ENCODE measurements around the gene BLACAT1.

Gene BLACAT1

DNA sequence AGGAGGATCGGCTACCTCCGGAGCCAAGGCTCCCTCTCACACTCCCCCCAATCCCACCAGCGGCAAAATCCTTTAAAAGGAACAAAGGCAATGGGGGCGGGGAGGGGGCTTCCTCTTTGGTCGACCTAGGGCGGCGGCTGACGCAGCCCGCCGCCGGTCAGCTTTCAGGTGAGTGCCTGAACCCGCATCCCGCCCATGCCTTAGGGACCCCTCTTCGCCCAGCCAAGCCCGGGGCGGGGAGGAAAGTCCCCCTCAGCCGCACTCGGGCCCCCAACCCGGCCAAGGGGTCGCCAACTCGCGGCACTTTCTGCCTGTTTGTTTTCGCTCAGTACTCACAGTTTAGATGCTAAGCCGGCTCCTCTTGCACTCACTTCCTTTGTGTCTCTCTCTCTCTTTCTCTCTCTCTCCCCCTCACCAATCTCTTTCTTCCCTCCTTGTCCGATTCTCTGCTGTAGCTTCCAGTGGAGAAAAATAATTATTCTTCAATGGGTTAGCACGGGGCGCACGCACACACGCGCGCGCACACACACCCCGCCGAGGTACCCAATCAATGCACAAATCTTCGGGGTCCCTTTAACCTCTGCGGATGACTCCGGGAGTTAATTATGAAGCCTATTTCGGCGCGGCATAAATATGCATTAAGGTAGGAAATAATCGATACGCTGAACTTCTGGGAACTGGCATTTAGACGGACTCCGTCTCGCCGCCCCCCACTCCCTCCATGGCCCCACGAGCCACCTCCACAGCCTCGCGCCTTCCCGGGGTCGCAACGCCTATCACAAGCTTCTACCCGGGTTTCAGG is at the start of gene BLACAT1:
Gene BLACAT1, minus strand, starts transcription at position 465 of the 802 bp plus-strand sequence.
- no peak for DNase-seq

GRCh38 chr1:205505076-205505729 is 49.4 kb upstream of the BLACAT1 start:
- DNase-seq: no peak

- DNase-seq: peak; percentile 31
Observed at GRCh38 chr1:205504311-205505075, 48.6 kb upstream of the BLACAT1 start, which contains the start of gene CDK18. Gene CDK18, plus strand, starts transcription at chr1:205504669. Its CDS starts 18,499 bp downstream, at chr1:205523168.

GRCh38 chr1:205502992-205503391 is 47.1 kb upstream of the BLACAT1 start:
- DNase-seq: no peak

- DNase-seq: no peak
Observed at GRCh38 chr1:205502111-205502810, 46.4 kb upstream of the BLACAT1 start.

GRCh38 chr1:205500240-205501233 is 44.7 kb upstream of the BLACAT1 start:
- no peak for DNase-seq

DNA sequence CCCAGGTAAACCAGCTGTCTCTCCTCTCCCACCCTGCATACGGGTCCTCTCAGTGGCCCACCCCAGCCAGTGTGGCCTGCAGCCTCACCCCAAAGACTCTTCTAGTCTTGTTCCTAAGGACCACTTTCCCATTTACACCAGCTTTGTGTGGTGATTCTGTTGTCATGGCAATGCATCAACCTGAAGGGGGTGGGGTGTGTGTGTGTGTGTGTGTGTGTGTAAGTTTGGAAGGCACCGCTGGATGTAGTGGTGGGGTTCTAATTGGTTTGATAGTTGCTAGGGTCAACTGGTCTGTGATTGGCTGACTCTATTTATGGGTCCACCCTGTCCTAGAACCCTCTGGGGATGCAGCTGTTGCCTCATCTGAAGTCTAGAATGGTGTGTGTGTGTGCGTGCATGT is 43.9 kb upstream of the BLACAT1 start:
- DNase-seq: no peak

DNA sequence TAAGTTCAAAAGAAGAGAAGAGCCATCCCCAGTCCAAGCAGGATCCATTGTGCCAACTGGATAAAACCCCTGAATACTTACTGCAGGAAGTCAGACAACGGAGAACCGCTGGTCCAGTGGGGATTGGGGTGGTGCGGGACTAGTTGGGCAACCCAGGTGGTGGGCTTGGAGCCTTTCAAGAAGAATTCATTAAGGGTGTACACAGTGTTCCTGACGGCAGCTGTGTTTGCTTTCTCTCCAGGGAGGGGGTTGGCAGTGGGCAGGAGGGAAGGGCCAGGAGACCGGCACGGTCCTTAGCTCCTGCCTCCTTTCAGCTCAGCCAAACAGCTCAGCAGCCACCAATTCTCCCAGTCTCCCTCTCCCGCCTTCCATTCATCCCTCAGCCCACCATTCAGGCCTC is 41.5 kb upstream of the BLACAT1 start:
- no peak for DNase-seq

DNA sequence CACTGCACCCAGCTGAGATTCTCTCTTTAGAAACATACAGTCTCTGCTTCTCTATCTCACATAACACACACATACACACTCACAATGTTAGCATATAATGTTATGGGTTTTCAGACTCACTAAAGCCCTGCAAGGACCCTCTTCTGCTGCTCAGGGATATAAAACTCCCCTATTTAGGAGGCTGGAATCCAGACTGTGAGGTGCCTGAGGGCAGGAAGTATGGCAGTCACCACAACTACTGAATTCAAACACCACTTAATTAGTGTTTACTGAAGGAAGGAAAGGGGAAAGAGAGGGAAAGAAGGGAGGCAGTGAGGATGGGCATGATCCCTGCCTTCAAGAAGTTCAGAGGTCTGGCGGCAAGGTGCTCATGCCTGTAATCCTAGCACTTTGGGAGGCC is 40.8 kb upstream of the BLACAT1 start:
- DNase-seq: no peak

DNA sequence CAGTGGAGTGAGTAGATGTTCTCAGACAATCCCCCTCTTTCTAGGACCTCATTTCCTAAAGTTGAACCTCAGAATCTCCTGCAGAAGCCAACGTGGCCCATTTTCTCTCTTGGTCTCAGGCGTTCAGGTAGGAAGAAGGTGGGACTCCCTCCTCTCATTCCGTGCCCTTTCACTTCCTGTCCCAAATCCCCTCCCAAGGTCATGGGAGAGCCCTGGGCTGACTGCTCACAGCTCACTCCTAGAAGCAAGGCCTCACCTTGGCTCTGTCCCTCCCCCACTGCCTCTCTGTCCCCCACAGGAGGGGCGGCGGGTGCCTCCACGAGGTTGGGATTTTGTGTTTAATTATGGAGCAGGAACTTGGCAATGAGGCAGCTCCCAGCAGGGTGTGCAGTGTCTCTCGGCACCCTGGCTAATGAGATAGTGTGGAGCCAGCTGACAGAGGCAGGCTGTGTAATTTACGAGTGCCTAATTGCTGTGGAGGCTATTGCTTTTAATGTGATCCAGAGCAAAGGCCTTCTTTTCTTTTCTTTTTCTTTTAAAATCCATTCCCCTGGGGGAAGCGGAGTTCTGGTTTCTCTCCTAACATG is 39.5 kb upstream of the BLACAT1 start:
- no peak for DNase-seq

- no peak for DNase-seq
Observed at GRCh38 chr1:205494115-205494514, 38.3 kb upstream of the BLACAT1 start.

DNA sequence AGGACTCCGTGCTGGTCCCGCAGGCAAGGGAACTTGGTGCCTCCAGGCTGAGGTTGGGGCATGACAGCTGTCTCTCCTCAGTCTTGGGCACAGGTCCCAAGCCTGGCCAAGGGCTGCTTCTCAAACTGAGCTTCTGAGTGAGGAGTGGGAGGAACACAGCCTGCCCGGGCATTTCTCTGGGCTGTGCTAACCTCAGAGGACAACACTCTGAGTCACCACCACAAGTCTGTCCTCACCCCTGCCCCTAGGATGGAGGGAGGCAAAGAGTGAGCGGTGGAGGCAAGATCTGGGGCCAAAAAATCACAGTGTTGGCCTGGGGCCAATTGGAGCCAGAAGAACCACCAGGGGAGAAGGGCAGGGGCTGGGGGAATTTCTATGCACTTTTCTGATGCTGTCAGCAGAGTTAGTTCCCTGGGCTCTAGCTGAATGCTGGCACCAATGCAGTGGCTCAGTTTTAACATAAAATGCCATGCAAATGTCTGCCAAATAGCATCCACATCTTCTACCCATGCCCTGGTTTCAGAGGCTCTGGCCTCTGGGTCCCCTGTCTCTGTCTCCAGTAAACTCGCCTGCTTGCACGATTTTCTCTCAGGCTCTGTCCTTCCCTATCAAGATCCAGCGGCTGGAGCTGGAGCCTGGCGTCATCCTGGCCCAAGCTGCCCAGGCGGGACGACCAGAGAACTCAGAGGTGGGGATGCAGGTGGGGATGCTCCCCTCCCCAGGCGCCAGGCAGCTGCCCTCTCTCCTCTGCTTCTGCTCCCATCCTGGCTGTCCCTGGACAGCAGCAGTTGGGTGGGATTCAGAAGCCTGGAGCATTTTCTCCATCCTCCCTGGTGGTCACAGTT is 37.6 kb upstream of the BLACAT1 start:
- no peak for DNase-seq

DNA sequence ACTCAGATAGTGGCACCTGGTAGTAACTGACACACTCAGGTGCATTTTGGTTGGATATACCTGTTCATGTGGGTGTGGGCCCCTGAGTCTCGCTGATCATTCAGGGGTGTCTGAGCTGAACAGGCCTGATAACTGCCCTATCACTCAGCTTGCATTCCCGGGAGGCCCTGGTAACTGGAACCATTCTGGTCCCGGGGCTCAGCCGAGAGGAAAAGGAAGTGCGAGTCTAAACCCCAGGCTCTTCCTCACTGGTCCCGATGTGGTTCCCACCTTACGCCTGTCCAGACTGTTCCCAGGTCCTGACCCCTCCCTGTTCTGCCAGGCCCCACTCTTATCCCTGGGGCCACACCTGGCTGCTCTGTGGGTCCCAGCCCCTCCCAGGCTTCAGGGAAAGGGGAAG is 36.9 kb upstream of the BLACAT1 start:
- DNase-seq: no peak

GRCh38 chr1:205492201-205492667 is 36.4 kb upstream of the BLACAT1 start:
- DNase-seq: no peak

- DNase-seq: no peak
Observed at GRCh38 chr1:205491794-205492193, 35.9 kb upstream of the BLACAT1 start.

DNA sequence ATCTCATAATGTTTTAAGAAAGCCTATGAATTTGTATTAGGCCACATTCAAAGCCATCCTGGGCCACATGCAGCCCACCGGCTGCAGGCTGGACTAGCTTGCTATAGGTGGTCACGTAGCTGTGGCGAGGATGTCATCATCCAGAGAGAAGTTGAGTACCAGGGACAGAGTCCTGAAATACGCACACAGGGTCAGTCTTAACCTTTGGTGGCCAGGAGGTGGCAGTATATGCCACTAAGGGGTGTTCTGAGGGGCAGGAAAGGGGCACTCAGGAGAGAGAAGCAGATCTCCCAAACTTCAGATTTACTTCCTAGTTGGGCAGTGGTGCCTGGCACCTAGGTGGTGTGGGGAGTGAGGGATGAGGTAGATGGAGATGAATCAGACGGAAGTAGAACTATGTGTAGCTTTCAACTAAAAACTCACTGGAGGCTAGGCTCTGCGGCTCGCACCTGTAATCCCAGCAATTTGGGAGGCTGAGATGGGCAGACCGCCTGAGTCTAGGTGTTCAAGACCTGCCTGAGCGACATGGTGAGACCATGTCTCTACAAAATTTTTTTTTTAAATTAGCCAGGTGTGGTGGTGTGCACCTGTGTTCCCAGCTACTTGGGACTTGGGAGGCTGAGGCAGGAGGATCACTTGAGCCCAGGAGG is 32.4 kb upstream of the BLACAT1 start:
- DNase-seq: peak; percentile 31

DNA sequence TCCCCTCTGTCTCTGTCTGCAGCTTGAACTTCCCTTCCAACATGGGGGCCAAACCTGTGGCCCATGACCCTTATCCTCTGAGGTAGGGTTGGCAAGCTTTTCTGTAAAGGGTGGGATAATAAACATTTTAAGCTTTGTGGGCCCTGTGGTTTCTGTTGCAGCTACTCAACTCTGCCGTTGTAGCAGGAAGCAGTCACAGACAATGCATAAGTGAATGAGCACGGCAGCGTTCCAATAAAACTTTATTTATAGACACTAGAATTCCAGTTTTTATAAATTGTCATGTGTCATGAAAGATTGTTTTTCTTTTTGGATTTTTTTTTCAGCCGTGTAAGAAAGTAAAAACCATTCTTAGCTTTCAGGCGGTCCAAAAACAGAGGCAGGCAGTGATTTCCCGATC is 30.4 kb upstream of the BLACAT1 start:
- DNase-seq: no peak

- DNase-seq: peak; percentile 54
Observed at GRCh38 chr1:205484985-205485967, 29.4 kb upstream of the BLACAT1 start.
